Inferior parietal cortex (tissue), 1 donor: ENCODE data around the gene ESYT3.

Experiments used
- DNase-seq: peaks from one replicate; pipeline ENCODE4 v3.0.0-alpha.2; 2016; ENCODE audit errors: extremely low spot score

The ESYT3 gene

GRCh38 chr3:138434276-138434874 is at the start of gene ESYT3:
TSS of gene ESYT3 (plus strand) at chr3:138434616. CDS start at chr3:138434799, 183 bp downstream.
- peak; percentile 34 for DNase-seq

- no peak for DNase-seq
Measured at GRCh38 chr3:138384976-138385375, 49.4 kb upstream of the ESYT3 start.

- no peak for DNase-seq
Measured at GRCh38 chr3:138389144-138389601, 45.2 kb upstream of the ESYT3 start.

GRCh38 chr3:138389841-138390581 is 44.4 kb upstream of the ESYT3 start:
- no peak for DNase-seq

- no peak for DNase-seq
Measured at GRCh38 chr3:138390582-138390932, 43.9 kb upstream of the ESYT3 start.

- no peak for DNase-seq
Measured at GRCh38 chr3:138394156-138394555, 40.3 kb upstream of the ESYT3 start.

- DNase-seq, result no peak
Measured at GRCh38 chr3:138394686-138395085, 39.7 kb upstream of the ESYT3 start.

GRCh38 chr3:138395865-138396751 is 38.3 kb upstream of the ESYT3 start:
- no peak for DNase-seq

GRCh38 chr3:138396752-138397410 is 37.5 kb upstream of the ESYT3 start:
- DNase-seq, result no peak

GRCh38 chr3:138397983-138398382 is 36.4 kb upstream of the ESYT3 start:
- no peak for DNase-seq

GRCh38 chr3:138398791-138399575 is 35.4 kb upstream of the ESYT3 start:
- no peak for DNase-seq

GRCh38 chr3:138399766-138400165 is 34.6 kb upstream of the ESYT3 start:
- DNase-seq, result no peak

- DNase-seq, result no peak
Measured at GRCh38 chr3:138400651-138401070, 33.8 kb upstream of the ESYT3 start.

GRCh38 chr3:138401834-138402233 is 32.6 kb upstream of the ESYT3 start:
- no peak for DNase-seq

- DNase-seq, result no peak
Measured at GRCh38 chr3:138404121-138404520, 30.3 kb upstream of the ESYT3 start.

- DNase-seq, result no peak
Measured at GRCh38 chr3:138405001-138405400, 29.4 kb upstream of the ESYT3 start.

- no peak for DNase-seq
Measured at GRCh38 chr3:138405486-138405885, 28.9 kb upstream of the ESYT3 start.

- no peak for DNase-seq
Measured at GRCh38 chr3:138406606-138407005, 27.8 kb upstream of the ESYT3 start.

- no peak for DNase-seq
Measured at GRCh38 chr3:138407236-138407907, 27.0 kb upstream of the ESYT3 start.

- peak; percentile 66 for DNase-seq
Measured at GRCh38 chr3:138408751-138409570, 25.5 kb upstream of the ESYT3 start.
